D721Med (cell line): ENCODE measurements around the gene ACTRT1.

Source experiments
- DNase-seq: peaks from one replicate; pipeline ENCODE4 v3.0.0; 2011; ENCODE audit warnings: low spot score; ENCODE audit not compliant: insufficient read length
- FAIRE-seq: peaks from 2 replicates; lab custom pipeline; 2011; peaks lifted over from hg19 to GRCh38; lab: Jason Lieb, UNC
- TF ChIP-seq, protein P1 (sequence below): IDR thresholded peaks from 2 replicates; pipeline ENCODE4 v1.5.1; 2012; ENCODE audit warnings: mild to moderate bottlenecking, control low read depth; ENCODE audit not compliant: insufficient read depth; ENCODE audit errors: missing control alignments

The ACTRT1 gene

DNA sequence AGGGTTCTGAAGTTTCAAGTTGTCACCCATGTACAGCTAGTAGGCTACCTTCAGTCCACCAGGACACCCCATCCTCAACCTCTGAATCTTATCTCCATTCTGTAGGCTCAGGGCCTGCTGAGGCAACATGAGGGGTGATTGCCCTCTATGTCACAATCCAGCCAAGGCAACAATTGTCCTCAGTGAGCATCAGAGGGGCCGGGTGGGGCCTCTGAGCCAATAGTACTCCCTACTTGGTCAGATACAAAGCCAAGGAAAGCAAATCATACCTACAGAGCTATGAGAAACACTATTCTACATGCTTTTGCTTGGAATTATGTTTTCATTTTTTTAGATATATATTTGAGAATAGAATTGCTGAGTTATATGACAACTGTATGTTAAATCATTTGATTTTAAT lies at the start of gene ACTRT1:
Gene ACTRT1, minus strand, starts transcription at position 101 of the 400 bp plus-strand sequence. CDS start 197 bp downstream, outside the sequence.
- FAIRE-seq (no peak), DNase-seq (no peak)
- TF ChIP-seq, protein P1, sequence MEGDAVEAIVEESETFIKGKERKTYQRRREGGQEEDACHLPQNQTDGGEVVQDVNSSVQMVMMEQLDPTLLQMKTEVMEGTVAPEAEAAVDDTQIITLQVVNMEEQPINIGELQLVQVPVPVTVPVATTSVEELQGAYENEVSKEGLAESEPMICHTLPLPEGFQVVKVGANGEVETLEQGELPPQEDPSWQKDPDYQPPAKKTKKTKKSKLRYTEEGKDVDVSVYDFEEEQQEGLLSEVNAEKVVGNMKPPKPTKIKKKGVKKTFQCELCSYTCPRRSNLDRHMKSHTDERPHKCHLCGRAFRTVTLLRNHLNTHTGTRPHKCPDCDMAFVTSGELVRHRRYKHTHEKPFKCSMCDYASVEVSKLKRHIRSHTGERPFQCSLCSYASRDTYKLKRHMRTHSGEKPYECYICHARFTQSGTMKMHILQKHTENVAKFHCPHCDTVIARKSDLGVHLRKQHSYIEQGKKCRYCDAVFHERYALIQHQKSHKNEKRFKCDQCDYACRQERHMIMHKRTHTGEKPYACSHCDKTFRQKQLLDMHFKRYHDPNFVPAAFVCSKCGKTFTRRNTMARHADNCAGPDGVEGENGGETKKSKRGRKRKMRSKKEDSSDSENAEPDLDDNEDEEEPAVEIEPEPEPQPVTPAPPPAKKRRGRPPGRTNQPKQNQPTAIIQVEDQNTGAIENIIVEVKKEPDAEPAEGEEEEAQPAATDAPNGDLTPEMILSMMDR = no peak

DNA sequence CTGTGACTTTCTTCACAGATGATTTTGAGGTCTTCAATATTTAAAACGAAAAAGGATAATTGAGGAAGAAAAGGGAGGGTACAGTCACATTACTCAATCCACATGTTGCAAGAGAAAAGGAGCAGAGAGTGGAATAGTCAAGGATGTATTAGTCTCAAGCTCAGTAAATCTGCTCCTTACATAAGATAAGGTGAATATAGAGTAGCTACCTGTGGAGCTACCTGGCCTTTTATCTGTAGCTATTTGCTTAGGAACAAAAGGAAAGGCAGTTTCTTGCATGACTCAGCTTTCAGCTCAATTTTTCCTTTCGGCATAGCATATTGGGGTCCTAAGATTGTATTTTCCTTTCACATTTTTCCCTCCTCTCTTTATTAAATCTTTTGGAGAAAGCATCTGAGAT lies 26.3 kb upstream of the ACTRT1 start:
- no peak for DNase-seq
- FAIRE-seq = no peak
- TF ChIP-seq, protein P1 = no peak

DNA sequence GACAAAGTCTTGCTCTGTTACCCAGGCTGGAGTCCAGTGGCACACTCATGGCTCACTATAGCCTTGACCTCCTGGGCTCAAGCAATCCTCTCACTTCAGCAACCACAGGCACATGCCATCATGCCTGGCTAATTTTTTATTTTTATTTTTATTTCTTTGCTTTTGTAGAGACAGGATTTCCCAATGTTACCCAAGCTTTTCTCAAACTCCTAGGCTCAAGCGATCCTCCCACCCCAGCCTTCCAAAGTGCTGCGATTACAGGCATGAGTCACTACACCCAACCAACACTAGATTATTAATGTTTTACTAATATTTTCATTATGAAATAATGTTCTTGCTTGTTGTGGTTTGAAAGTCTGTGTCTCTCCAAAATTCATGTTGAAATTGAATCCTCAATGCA lies 5.2 kb upstream of the ACTRT1 start:
- TF ChIP-seq, protein P1 = no peak
- FAIRE-seq = no peak
- no peak for DNase-seq

DNA sequence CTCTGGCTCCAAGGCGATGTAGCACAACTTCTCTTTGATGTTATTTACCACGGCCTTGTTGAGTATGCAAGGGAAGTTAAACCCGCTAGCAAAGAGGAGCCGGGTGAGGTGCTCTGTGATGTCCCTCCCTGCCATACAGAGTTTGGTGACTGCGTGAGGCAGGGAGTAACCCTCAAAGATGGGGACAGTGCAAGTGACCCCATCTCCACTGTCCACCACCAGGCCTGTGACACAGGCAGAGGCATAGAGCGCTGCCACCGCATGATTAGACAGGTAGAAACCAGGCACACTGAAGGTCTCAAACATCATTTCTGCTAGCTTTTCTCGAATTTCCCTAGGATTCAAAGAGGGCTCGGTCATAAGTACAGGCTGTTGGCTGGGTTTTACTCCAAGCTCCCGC lies 677 bp downstream of the ACTRT1 start:
- TF ChIP-seq, protein P1 = no peak
- DNase-seq (no peak), FAIRE-seq (no peak)

DNA sequence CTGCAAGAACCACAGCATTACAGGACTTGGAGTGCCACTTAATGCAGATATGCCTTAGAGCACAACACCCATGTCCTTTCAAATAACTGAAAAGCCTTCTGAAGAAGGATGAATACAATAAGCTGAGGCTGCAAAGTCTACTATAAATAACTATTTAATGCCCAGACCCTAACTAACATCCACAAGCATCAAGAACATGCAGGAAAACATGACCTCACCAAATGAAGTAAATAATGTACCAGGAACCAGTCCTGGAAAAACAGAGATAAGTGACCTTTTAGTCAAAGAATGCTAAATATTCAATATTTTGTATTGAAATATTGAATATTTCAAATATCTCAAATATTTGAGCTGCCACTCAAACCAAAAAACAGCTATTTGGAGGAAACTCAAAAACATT lies 16.9 kb downstream of the ACTRT1 start:
- no peak for FAIRE-seq
- DNase-seq = no peak
- TF ChIP-seq, protein P1 = no peak

DNA sequence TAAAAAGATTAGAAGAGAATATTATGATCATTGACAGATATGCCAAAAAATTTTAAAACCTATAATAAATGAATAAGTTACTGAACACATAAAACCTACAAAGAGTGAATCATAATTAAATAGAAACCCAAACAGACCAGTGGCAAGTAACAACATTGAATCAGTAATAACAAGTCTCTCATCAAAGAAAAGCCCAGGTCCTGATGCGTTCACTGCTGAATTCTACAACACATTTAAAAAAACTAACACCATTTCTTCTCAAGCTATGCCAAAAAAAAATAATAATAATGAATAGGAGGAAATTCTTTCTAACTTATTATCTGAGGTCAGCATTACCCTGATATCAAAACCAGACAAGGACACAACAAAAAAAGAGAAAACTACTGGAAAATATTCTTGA lies 30.6 kb downstream of the ACTRT1 start:
- no peak for FAIRE-seq
- DNase-seq = no peak
- TF ChIP-seq, protein P1 = no peak

DNA sequence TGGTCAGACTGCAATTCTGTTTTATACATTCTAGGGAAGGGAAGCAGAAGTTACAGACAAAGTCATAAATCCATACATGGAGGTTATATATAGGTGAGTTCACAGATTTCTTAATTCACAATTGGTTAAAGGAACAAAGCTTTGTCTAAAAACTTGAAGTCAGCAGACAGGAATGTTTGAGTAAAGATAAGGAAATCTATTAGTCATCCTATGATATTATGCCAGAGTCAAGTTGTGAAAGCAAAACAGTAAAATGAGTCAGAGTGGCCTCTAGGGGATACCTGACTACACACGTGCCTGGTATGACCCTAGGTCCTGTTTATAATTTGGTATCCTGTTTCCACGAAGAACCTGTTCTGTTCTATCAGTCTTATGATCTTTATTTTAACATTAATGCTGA lies 31.5 kb downstream of the ACTRT1 start:
- FAIRE-seq = no peak
- TF ChIP-seq, protein P1 = no peak
- no peak for DNase-seq
